ENCODE data around the gene LRFN5.

GRCh38 chr14:41913398-41913797 is 306.7 kb downstream of the LRFN5 start:
- TF ChIP-seq, protein P1, sequence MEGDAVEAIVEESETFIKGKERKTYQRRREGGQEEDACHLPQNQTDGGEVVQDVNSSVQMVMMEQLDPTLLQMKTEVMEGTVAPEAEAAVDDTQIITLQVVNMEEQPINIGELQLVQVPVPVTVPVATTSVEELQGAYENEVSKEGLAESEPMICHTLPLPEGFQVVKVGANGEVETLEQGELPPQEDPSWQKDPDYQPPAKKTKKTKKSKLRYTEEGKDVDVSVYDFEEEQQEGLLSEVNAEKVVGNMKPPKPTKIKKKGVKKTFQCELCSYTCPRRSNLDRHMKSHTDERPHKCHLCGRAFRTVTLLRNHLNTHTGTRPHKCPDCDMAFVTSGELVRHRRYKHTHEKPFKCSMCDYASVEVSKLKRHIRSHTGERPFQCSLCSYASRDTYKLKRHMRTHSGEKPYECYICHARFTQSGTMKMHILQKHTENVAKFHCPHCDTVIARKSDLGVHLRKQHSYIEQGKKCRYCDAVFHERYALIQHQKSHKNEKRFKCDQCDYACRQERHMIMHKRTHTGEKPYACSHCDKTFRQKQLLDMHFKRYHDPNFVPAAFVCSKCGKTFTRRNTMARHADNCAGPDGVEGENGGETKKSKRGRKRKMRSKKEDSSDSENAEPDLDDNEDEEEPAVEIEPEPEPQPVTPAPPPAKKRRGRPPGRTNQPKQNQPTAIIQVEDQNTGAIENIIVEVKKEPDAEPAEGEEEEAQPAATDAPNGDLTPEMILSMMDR (IDR thresholded peaks at IDR 0.05 in 2 of 3, conservative IDR thresholded peaks at IDR 0.05 in 1 of 3; ENCODE audit: borderline replicate concordance in 1 of 3, insufficient read depth in 1 of 3, low read depth in 2 of 3, low read length in 2 of 3) = no peak
- TF ChIP-seq CEBPB (IDR thresholded peaks at IDR 0.05; ENCODE audit: low read depth) = no peak
- no peak for TF ChIP-seq POLR2AphosphoS5 (IDR thresholded peaks at IDR 0.05; ENCODE audit: low read depth, low read length)
- no peak for TF ChIP-seq ELF1 (IDR thresholded peaks at IDR 0.05; ENCODE audit: borderline replicate concordance, low read depth)
- no peak for TF ChIP-seq POLR2A (IDR thresholded peaks at IDR 0.05; ENCODE audit: borderline replicate concordance, extremely low read depth, insufficient read depth, insufficient read length)
- no peak for TF ChIP-seq TCF7L2 (IDR thresholded peaks at IDR 0.05; ENCODE audit: borderline replicate concordance, extremely low read depth, insufficient read depth, insufficient read length)
- TF ChIP-seq, protein P2, sequence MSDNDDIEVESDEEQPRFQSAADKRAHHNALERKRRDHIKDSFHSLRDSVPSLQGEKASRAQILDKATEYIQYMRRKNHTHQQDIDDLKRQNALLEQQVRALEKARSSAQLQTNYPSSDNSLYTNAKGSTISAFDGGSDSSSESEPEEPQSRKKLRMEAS (IDR thresholded peaks at IDR 0.05) = no peak
- no peak for TF ChIP-seq ZNF274 (IDR thresholded peaks at IDR 0.05; ENCODE audit: low read depth, low read length)
- no peak for TF ChIP-seq RAD21 (IDR thresholded peaks at IDR 0.05; ENCODE audit: low read depth)

Measured in HCT116 (cell line).